ENCODE results near the gene PRKG1.
"Not testable (repeated sequence)": the region's sequence is repeated elsewhere in the genome, so short reads cannot be mapped to it uniquely, and the experiment has no call there.

Gene PRKG1

DNA sequence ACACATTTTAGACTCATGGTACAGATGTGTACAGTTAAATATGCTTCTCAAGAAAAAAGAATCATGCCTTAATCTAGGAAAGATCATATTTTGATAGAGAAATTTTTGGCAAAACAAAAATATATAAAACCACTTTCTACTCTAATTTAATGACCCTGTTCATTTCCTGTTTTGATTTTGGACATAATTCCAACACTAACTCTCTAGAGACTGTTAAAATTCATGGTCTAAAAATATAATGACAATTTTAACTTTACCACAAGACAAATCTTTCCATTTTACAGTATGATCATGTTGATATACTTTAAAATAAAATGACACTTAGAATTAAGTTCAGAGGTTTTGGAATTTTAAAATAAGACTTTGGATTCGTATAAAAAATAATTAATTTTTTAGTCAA lies 45.2 kb downstream of the PRKG1 start:
- no peak for DNase-seq

DNA sequence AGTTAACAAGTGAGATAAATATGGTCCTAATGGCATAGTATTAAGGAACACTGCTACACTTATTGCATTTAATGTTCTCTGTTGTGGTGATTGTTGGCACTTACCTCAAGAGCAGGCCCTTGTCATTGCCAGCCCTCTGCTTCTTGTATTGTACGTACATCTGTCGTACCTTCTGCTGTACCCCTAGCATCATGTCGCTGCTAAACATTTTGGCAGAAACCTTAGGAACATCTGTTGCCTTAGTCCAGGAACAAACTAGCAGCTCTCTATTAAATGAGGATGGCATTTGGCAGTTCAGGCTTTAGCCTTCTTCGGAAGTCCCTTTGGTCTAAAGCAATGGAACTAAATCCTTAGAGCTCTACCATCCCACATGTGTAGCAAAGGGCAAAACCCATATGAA lies 47.6 kb downstream of the PRKG1 start:
- no peak for DNase-seq

DNA sequence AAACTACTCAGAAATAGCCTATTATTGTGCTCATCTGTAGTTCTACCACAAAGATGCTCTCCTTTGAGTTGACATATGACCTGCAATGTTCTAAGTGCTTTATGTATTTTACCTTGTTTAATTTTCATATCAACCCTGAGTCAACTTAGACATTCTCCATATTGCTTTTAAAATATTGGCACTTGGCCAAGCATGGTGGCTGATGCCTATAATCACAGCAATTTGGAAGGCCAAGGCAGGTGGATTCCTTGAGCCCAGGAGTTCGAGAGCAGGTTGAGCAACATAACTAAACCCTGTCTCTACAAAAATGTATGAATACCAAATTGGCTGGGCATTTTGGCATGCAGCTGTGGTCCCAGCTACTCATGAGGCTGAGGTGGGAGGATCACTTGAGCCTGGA lies 50.6 kb downstream of the PRKG1 start:
- DNase-seq = no peak

DNA sequence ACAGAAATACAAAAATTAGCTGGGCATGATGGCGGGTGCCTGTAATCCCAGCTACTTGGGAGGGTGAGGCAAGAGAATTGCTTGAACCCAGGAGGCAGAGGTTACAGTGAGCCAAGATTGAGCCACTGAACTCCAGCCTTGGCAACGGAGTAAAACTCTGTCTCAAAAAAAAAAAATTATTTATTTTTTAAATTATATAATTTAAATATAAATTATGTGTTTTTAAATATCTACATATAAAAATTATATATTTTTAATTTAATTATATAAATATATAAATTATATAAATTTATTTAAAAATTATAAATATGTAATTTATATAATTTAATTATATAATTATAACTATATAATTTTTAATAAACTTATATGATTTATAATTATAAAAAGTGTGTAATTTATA lies 51.2 kb downstream of the PRKG1 start:
- DNase-seq = no peak

DNA sequence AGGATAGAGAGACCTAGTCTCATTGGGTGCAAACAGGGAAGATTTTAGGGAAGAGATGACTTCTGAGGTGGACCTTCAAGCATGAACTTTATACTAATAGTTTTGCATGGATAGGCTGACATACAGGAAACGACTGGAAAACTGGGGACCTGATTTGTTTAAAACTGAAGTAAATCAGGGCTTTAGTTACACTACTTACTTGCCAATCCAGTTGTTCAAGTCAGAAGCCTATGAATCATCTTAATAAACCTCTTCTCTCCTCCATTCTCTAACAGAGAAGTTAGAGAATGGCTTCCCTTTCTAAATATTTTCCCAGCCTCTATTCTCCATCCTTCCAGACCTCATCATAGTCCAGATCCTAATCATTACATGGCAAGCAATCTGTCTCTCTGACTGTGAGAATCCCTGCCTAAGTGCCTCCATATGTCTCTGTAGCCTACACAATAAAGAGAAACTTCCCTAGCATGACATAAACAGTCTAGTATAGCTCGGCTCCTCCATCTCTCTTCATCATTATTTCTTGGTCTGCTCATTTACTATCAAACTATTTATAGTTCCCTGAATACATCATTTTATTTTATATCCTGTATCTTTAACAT lies 55.8 kb downstream of the PRKG1 start:
- no peak for DNase-seq

DNA sequence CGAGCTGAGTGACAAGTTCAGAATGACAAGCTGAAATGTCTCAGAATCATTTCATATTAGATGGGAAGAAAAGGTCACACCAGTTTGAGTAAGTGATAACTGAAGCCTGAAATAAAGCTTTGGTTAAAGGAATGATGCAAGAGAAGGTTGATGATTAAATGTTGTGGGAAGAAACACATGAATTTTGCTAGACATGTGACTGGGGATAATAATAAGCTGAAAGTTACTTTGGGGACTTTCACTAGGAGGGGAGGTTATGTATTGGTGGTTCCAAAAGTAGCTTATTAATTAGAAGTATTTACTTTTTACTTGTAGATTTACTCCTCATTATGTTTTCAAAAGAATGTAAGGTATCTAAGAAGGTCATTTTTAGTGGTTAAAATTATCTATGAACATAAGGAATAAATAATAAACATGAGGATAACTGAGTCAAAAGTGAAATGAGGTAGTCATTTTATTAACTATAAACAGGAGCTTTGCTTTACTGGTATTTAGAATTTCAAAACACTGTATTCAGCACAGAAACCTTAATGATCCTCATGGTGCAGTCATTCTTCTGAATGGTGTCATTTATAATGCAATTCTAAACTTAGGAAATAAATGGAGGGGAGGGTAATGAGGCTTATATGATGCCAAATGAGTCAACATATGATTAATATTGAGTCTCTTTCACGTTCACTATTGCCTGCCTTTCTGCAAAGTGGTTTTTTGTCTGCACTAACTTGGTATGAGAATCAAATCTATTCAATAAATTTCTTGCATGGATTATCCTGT lies 63.7 kb downstream of the PRKG1 start:
- no peak for DNase-seq

DNA sequence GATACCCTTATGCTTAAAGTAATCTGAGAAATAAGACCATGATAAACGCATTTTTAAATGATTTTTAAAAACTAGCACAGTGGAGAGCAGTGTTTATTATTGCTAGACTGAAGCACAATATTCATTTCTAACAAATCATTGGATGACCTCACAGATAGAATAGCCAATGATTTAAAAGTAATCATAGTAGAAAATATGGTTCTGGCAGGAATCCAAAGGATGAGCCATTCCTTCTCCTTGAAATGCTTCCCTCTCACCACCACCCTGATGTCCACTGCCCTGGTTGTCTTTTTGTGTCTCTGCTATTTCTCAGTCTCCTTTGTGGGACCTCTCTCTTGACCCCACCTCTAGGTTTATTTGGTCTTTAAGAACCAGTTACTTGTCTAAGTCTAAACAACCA lies 64.9 kb downstream of the PRKG1 start:
- DNase-seq = no peak

DNA sequence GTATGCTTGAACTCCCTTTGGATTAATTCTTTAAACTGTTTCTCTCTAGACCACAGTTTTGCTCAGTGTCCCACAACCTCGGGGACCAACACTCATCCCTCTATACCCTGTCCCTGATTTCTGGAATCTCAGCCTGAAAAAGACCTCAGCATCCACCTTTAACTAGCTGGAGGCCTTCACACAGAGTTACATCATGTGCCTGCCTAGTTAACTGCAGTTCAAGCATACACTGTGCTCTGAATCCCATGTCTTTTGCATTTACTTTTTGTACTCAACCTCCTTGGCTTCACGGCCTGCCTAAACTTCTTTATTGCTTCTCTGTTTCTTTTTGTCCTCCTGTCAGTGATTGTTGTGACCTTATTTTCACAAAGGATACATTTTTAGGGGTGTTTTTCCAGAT lies 66.7 kb downstream of the PRKG1 start:
- DNase-seq = no peak

DNA sequence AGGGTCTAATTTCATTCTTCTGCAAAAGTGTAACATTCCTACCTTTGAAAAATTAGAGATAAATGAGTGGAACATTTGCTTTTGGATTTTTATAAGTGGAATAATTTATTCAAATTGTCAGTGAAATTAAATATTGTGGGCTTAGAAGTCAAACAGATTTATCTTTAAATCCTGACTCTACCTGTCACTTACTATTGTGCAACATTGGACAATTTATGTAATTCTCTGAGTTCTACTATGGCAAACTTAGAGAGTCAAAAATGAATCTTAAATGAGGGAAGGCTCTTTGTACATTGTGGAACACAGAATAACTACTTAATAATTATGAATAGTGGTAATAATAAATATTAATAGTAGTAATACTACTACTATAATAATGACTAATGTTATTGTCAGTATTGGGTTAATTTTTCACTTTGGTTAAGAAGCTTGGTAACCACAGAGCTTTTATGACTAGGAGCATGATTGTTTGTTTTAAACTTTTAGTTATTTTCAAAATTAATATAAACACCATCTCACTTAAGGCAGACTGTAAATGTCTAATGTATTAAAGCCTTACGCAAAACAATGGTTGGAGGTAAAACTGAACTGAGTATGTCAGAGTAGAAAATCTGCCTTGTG lies 70.0 kb downstream of the PRKG1 start:
- no peak for DNase-seq

DNA sequence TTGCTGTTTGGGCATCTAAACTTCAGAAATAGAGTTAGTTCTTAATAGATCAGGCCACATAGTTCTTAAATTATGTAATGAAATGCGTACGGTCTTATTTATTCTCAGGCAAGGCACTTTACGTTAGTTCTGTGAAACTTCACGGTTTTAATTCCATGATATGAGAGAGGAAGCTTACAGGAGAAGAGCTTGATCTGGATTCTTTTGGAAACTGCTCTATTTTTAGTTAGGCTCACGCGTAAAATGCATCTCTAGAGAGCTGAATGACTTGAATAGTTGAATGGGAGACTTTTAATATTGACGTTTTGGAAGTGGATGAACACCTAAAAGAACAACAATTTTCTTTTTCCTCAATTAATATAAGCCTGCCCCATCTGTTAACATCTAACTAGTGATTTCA lies 71.1 kb downstream of the PRKG1 start:
- DNase-seq = no peak

DNA sequence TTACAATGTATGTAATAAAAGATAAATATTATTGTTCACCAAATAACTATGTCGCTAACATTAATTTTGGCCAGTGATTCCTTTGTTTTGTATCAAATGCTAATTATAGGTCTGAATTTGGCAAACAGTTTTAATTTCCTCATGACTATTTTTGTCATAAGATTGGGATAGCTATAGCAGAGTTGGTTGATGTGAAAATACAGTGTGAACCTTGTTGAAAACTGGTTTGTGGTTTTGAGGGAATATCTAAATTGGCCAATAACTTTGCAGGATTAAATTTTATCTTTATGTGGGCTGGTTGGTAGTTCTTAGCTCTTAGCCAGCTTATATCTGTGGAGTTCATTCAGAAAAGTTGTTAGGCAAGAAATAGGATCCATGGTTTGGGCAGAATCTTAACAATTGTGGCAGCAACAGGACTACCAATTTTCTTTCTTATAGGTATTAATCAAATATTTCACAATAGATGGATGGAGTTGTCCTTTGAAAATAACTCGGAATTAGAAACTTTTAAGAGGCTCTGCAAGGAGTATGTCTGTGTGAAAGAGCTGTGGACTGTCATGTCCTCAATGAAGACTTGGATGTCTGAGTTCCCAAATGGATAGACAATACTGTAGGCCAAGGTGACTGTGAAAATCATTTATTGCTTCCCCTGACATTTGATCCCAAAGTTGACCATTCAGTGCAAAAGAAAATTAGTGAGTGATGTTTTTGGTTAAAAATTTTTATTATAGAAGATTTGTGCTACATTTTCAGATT lies 73.5 kb downstream of the PRKG1 start:
- no peak for DNase-seq

DNA sequence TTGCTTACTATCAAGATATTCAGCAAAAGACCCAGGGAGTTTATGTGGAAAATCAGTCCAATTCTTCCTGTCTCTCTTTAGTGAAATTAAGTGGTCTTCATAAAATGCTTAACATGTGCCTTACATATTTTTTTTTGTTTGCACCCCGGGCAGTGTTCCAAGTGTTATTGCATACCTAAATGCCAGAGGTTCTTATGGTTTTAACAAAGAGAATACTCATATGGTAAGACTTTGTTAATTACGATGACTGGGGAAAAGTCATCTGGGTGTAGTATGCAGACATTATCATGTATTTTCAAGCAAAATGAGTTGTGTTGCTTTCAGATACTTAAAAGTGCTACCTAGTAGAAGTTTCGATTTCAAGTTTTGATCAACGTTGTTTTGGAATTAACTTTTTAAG lies 82.6 kb downstream of the PRKG1 start:
- no peak for DNase-seq

DNA sequence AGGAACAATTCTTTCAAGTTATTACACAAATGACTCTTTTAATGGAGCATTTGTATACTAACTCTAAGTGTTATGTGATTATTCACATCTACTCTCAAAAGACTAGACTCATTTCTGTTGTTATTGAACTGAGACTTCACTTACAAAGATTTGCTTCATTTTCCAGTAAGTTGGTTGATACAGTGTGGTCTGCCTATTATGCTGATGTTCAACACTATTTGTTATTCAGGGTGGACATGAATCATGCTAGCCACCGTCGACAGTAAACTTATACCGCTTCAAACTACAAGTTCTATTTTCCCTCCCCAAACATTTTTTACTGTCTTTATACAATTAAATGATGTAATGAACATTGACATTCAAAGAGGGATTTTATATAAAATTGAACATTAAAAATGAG lies 84.5 kb downstream of the PRKG1 start:
- no peak for DNase-seq

DNA sequence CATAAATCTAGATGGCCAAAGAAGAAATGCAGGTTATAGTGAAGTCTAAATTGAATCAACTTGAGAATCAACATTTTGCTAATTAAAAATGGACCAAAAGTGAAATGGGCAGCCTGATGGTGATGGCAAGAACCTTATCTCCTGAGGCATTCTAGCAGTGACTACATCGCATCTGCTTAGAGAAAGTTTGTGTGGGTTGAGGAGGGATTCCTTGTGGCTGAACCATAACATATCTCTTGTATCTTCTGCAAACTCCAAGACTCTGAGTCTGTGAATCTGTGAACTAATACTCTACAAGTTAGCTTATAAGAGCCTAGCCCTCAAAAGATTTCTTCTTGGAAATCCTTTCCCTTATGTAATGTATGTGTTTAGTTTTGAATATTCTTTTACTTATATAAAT lies 85.6 kb downstream of the PRKG1 start:
- DNase-seq = no peak

DNA sequence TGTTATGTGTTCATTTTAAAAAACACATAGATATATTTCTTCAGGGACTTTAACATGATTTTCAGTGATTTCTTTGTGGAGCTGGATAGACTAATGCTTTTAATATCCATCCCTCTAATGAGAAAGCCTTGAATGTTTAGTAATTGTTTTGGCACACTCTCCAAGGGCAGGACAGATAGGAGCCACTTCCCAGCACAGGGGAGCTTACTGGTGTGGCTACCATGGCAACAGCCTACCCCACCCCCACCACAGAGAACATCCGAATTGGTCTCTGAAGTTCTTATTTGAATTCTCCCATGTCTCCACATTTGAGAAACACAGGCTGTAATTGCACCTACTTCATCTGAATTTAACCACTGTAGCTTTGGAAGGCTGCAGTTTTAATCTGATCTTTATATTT lies 87.7 kb downstream of the PRKG1 start:
- DNase-seq = no peak

DNA sequence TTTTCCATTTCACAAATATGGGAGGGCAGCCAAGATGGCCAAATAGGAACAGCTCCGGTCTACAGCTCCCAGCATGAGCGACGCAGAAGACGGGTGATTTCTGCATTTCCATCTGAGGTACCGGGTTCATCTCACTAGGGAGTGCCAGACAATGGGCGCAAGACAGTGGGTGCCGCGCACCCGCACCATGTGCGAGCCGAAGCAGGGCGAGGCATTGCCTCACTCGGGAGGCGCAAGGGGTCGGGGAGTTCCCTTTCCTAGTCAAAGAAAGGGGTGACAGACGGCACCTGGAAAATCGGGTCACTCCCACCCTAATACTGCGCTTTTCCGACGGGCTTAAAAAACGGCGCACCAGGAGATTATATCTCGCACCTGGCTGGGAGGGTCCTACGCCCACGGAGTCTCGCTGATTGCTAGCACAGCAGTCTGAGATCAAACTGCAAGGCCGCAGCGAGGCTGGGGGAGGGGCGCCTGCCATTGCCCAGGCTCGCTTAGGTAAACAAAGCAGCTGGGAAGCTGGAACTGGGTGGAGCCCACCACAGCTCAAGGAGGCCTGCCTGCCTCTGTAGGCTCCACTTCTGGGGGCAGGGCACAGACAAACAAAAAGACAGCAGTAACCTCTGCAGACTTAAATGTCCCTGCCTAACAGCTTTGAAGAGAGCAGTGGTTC lies 89.2 kb downstream of the PRKG1 start:
- not testable (repeated sequence) for DNase-seq

DNA sequence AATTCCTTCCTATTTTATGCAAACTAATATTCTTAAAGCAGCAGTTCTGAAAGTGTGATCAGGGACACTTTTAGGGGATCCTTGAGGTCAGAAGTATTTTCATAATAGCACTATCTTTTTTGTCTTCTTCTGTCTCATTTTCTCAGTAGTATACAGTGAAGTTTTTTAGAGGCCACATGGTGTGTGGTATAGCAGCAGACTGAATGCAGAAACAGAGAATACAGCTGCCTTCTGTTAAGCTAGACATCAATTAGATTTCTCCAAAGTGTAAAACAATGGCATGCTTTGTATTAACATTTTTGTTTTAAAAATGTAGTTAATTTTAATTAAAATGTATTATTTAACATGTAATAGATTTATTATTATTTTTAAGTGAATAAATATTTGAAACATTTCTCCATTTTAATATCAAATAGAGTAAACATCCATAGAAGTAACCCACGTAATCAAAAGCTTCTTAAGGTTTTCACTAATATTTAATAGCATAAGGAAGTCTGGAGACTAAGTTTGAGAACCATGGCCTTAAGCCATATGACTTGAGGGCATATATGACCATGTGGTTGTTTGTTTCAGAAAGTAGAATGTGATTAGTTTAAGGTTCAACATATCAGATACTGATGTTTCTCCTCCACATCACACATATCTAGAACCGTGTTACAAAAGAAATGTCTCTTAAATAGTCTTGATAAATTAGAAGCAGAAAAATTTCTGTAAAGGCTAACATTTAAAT lies 94.0 kb downstream of the PRKG1 start:
- no peak for DNase-seq

DNA sequence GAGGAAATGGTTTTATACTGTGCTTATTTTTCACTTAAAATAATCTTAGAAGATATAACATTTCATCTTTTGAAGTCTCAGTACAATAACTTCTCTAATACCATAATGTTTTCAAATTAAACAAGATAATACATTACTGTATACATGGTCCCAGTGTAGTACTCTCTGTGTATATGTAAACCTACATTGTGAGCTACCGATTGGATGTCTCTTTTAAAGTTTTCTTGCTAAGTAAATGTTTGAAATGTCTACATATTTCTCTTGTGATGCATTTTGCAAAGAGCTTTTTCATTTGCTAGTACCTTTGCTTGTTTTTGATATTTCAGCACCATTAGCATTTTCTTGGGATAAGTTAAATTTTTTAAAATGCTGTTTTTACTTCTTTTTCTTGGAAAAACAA lies 94.8 kb downstream of the PRKG1 start:
- DNase-seq = no peak

DNA sequence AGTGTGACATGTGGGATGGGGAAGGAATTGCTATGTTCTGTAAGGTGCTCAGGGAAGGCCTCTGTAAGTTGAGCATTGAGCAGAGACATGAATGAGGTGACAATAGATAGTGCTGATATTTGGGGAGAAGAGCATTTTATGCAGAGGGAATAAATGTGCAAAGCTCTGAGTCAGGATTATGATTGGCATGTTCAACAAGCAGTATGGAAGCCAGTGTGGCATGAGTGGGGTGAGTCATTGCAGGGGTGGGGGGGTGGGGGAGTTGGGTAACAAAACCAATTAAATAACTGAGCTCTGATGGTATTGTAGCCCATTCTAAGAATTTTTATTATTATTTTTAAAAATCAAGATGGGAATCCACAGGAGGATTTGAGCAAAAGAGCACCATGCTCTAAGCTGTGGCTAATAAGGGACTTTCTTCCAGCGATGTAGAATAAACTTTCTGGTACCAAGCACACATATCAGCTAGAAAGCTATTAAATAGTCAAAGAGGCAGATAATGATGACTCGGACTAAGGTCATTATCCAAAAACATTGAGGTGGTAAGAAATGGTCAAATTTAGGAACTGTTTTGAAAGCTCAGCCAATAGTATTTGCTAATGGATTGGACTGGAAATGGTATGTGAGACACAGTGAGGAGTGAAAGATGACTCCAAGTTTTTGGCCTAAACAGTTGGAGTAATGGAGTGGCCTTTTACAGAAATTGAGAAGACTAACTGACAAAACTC lies 96.4 kb downstream of the PRKG1 start:
- no peak for DNase-seq

DNA sequence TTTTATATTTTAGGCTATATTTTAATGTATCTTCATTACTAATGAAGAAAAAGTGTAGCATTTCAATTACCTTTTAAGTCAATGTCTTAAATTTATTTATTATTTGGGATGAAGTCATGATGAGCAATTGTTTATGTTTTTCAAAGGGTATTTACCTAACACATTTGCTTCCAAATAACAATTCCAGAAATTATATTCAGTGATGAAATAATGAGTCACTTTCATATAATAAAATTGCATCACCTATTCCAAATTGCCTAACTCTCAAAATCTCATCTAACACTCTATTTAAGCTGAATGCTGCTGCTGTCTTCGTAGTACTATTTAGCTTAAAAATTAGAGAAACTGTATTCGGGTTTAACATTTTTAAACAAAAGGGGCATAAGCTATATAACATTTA lies 97.7 kb downstream of the PRKG1 start:
- no peak for DNase-seq

DNA sequence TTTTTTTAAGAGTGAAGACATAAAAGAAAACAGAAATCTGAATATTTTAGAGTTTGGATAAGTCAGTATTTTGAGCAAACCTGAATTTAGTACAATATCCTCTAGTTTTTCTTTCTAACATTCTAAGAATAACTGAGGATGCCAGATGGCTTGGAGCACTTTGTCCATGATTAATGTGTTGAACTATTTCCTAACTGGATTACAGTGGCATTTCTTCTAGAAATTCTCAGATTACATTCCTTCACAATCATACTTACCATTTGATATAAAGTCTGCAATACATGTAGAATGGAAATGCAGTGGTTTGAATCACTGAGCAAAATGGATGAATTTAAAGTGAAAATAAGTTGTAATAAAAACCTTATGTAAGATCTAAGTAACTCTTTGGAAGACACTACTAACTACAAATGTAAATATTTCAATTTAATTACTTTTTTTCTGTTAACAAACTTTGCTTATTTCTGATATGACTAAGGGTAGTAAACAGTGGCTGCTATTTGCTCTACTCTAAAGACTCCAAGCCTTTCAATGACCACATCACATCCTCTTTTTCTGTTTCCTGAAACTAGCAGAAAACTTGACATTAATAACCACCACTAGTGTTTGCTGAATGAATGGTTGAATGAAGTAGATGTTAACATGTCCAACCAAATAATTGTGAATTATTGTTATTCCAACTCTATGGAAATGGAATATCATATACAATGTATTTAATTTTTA lies 102.8 kb downstream of the PRKG1 start:
- no peak for DNase-seq
